ENCODE data around the gene TINCR. TPM values are rescaled to one million over a fixed set of nuclear protein-coding genes. Genes with fewer than 3 reads are reported as not detected.

Gene TINCR
- total RNA-seq, 1 donor, result 0.27 TPM

- no peak for DNase-seq (ENCODE audit: low read depth in 2 of 3, low spot score in 2 of 3)
Measured at GRCh38 chr19:5522106-5522505, 45.6 kb downstream of the TINCR start.

GRCh38 chr19:5520501-5520900, 47.3 kb downstream of the TINCR start:
- DNase-seq (ENCODE audit: low read depth in 2 of 3, low spot score in 2 of 3), result no peak

GRCh38 chr19:5519076-5519475, 48.7 kb downstream of the TINCR start:
- no peak for DNase-seq (ENCODE audit: low read depth in 2 of 3, low spot score in 2 of 3)

GRCh38 chr19:5515737-5516136, 52.0 kb downstream of the TINCR start:
- DNase-seq (ENCODE audit: low read depth in 2 of 3, low spot score in 2 of 3), result no peak

- no peak for DNase-seq (ENCODE audit: low read depth in 2 of 3, low spot score in 2 of 3)
Measured at GRCh38 chr19:5514001-5514400, 53.8 kb downstream of the TINCR start.

GRCh38 chr19:5512715-5513114, 55.0 kb downstream of the TINCR start:
- DNase-seq (ENCODE audit: low read depth in 2 of 3, low spot score in 2 of 3), result no peak

Small RNA genes lying within 50 kb of the gene (small RNA-seq; reads per million reads assigned to genes)
- 0.27 reads per million for gene SNRPEP4

Other genes starting within 250 kb of the TINCR start
- 21.5 TPM for gene PTPRS, start 227.1 kb downstream of the TINCR start, total RNA-seq
- gene ZNRF4, start 112.5 kb downstream of the TINCR start, total RNA-seq, result not detected
- gene SAFB2, start 54.8 kb upstream of the TINCR start, total RNA-seq, result 52.0 TPM
- gene SAFB, start 55.1 kb upstream of the TINCR start, total RNA-seq, result 101 TPM
- 27.5 TPM for gene MICOS13, start 112.6 kb upstream of the TINCR start, total RNA-seq
- gene HSD11B1L, start 113.1 kb upstream of the TINCR start, total RNA-seq, result 8.1 TPM
- 801 TPM for gene RPL36, start 122.3 kb upstream of the TINCR start, total RNA-seq
- 78.6 TPM for gene LONP1, start 152.2 kb upstream of the TINCR start, total RNA-seq
- gene CATSPERD, start 152.7 kb upstream of the TINCR start, total RNA-seq, result not detected
- gene PRR22, start 216.8 kb upstream of the TINCR start, total RNA-seq, result 2.2 TPM
- gene DUS3L, start 223.2 kb upstream of the TINCR start, total RNA-seq, result 98.0 TPM
- gene NRTN, start 237.1 kb upstream of the TINCR start, total RNA-seq, result 0.54 TPM